ENCODE results near the gene DAP. TPM values are rescaled to one million over a fixed set of nuclear protein-coding genes. Genes with fewer than 3 reads are reported as not detected.

DAP gene
- total and polyA plus RNA-seq, 2 experiments from 2014 or later = 35.7 to 37.6 TPM

GRCh38 chr5:10690460-10691440 lies 70.3 kb downstream of the DAP start:
- Mint-ChIP-seq H3K27me3 (ENCODE audit: insufficient read depth, low read depth, poor library complexity) (peaks cover 6% of the 10 kb centered on the region), H3K27ac (no peak overlapping the region), H3K9me3 (peaks cover 9% of the 10 kb centered on the region; the same call in 2 of the 3 replicates), H3K4me1 (peaks cover 20% of the 10 kb centered on the region), H3K4me3 (no peak overlapping the region; the same call in 2 of the 3 replicates), H3K36me3 (ENCODE audit: low read depth) (peaks cover 25% of the 10 kb centered on the region)
- no peak overlapping the region for H3K4me2 ChIP-seq
- no peak for DNase-seq (ENCODE audit: low spot score)
- no peak for TF ChIP-seq CREB1 (CRISPR knock-in tag; IDR thresholded peaks at IDR 0.05; ENCODE audit: low read depth)
- no peak for TF ChIP-seq CTCF (conservative IDR thresholded peaks at IDR 0.05; ENCODE audit: low read depth in 2 of 2)
- no peak for TF ChIP-seq EZH2phosphoT487 (IDR thresholded peaks at IDR 0.05; ENCODE audit: unreplicated experiment)
- TF ChIP-seq ZNF462 (CRISPR knock-in tag; IDR thresholded peaks at IDR 0.05) = no peak
- no peak for TF ChIP-seq ZNF114 (CRISPR knock-in tag; IDR thresholded peaks at IDR 0.05)
- no peak for TF ChIP-seq STAT1 (IDR thresholded peaks at IDR 0.05; ENCODE audit: unreplicated experiment)
- TF ChIP-seq POLR2AphosphoS5 (IDR thresholded peaks at IDR 0.05; ENCODE audit: low read depth) = no peak
- TF ChIP-seq EZH2 (IDR thresholded peaks at IDR 0.05; ENCODE audit: low read depth, unreplicated experiment) = no peak
- TF ChIP-seq JUNB (IDR thresholded peaks at IDR 0.05; ENCODE audit: unreplicated experiment) = no peak
- no peak for TF ChIP-seq NANOG (IDR thresholded peaks at IDR 0.05; ENCODE audit: borderline replicate concordance)
- no peak for TF ChIP-seq ZNF331 (CRISPR knock-in tag; IDR thresholded peaks at IDR 0.05; ENCODE audit: low read depth)
- TF ChIP-seq ETS1 (IDR thresholded peaks at IDR 0.05) = no peak
- no peaks in the 10 kb centered on the region; the same call in 1 of the 2 replicates for H4K20me1 ChIP-seq (replicated peaks; ENCODE audit: insufficient read depth)
- no peaks in the 10 kb centered on the region for H3K79me2 ChIP-seq (replicated peaks; ENCODE audit: insufficient read depth)
- no peak overlapping the region for H2AFZ ChIP-seq
- no peak overlapping the region for H3K27ac ChIP-seq (ENCODE audit: low read depth)
- peaks cover 17% of the 10 kb centered on the region for H3K4me1 ChIP-seq (ENCODE audit: insufficient read depth)
- no peaks in the 10 kb centered on the region for H3F3A ChIP-seq (replicated peaks; ENCODE audit: low read depth)
- no peak for ATAC-seq
- no peaks in the 10 kb centered on the region for H3K27me3 ChIP-seq (ENCODE audit: insufficient read depth)
- no peaks in the 10 kb centered on the region for H3K36me3 ChIP-seq (ENCODE audit: insufficient read depth)
- H3K4me3 ChIP-seq = no peak overlapping the region
- no peaks in the 10 kb centered on the region for H3K9me2 ChIP-seq (ENCODE audit: insufficient read depth)
